ENCODE data around the gene COQ2.

- TF ChIP-seq EZH2 (IDR thresholded peaks at IDR 0.05; ENCODE audit: low read depth, unreplicated experiment) (no peak), POLR2AphosphoS5 (IDR thresholded peaks at IDR 0.05; ENCODE audit: low read depth) (no peak)
- TF ChIP-seq, protein P1, sequence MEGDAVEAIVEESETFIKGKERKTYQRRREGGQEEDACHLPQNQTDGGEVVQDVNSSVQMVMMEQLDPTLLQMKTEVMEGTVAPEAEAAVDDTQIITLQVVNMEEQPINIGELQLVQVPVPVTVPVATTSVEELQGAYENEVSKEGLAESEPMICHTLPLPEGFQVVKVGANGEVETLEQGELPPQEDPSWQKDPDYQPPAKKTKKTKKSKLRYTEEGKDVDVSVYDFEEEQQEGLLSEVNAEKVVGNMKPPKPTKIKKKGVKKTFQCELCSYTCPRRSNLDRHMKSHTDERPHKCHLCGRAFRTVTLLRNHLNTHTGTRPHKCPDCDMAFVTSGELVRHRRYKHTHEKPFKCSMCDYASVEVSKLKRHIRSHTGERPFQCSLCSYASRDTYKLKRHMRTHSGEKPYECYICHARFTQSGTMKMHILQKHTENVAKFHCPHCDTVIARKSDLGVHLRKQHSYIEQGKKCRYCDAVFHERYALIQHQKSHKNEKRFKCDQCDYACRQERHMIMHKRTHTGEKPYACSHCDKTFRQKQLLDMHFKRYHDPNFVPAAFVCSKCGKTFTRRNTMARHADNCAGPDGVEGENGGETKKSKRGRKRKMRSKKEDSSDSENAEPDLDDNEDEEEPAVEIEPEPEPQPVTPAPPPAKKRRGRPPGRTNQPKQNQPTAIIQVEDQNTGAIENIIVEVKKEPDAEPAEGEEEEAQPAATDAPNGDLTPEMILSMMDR (conservative IDR thresholded peaks at IDR 0.05; ENCODE audit: low read depth in 2 of 2): no peak
- TF ChIP-seq, protein P2, sequence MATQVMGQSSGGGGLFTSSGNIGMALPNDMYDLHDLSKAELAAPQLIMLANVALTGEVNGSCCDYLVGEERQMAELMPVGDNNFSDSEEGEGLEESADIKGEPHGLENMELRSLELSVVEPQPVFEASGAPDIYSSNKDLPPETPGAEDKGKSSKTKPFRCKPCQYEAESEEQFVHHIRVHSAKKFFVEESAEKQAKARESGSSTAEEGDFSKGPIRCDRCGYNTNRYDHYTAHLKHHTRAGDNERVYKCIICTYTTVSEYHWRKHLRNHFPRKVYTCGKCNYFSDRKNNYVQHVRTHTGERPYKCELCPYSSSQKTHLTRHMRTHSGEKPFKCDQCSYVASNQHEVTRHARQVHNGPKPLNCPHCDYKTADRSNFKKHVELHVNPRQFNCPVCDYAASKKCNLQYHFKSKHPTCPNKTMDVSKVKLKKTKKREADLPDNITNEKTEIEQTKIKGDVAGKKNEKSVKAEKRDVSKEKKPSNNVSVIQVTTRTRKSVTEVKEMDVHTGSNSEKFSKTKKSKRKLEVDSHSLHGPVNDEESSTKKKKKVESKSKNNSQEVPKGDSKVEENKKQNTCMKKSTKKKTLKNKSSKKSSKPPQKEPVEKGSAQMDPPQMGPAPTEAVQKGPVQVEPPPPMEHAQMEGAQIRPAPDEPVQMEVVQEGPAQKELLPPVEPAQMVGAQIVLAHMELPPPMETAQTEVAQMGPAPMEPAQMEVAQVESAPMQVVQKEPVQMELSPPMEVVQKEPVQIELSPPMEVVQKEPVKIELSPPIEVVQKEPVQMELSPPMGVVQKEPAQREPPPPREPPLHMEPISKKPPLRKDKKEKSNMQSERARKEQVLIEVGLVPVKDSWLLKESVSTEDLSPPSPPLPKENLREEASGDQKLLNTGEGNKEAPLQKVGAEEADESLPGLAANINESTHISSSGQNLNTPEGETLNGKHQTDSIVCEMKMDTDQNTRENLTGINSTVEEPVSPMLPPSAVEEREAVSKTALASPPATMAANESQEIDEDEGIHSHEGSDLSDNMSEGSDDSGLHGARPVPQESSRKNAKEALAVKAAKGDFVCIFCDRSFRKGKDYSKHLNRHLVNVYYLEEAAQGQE (IDR thresholded peaks at IDR 0.05; ENCODE audit: unreplicated experiment): no peak
Measured at GRCh38 chr4:83223781-83224180, 60.8 kb downstream of the COQ2 start.
